Caki2 (cell line): Measurements from ENCODE around the gene PDE3B. TPM values are rescaled to one million over a fixed set of nuclear protein-coding genes. Genes with fewer than 3 reads are reported as not detected.
"Not testable (repeated sequence)": the region's sequence is repeated elsewhere in the genome, so short reads cannot be mapped to it uniquely, and the experiment has no call there.

Source experiments
- DNase-seq: peaks from one replicate; pipeline ENCODE4 v3.0.0-alpha.2; 2015; ENCODE audit warnings: low read depth
- in situ Hi-C: cut with HindIII; loops from 2 replicates; pipeline ENCODE4 v1.10.0; 2016; ENCODE audit warnings: low sequenced_read_pairs, low pct_unique_long_range_greater_than_20kb, mixed read lengths
- total RNA-seq: library from RNA; depleted of rRNA; stranded (reverse); fragments of >200 nt; shearing (Covaris generic); gene quantifications from 2 replicates; pipeline ENCODE4 v1.2.3, GENCODE V29; 2014; ENCODE audit warnings: low replicate concordance

PDE3B gene
- total RNA-seq, 1 experiment from 2014 or later, result 0.54 TPM

- no peak for DNase-seq
- in situ Hi-C loops, result no loop called here
Observed at GRCh38 chr11:14764579-14765527, 121.2 kb downstream of the PDE3B start.

- in situ Hi-C loops, result no loop called here
- no peak for DNase-seq
Observed at GRCh38 chr11:14766585-14766984, 123.0 kb downstream of the PDE3B start.

GRCh38 chr11:14768526-14769188, 125.1 kb downstream of the PDE3B start:
- no peak for DNase-seq
- in situ Hi-C loops, result no loop called here

GRCh38 chr11:14773755-14774154, 130.2 kb downstream of the PDE3B start:
- DNase-seq, result no peak

GRCh38 chr11:14774721-14775120, 131.1 kb downstream of the PDE3B start:
- in situ Hi-C loops, result no loop called here
- no peak for DNase-seq

More at GRCh38 chr11:14773755-14774154, 130.2 kb downstream of the PDE3B start:
- in situ Hi-C loops, result no loop called here

GRCh38 chr11:14775897-14776296, 132.3 kb downstream of the PDE3B start:
- in situ Hi-C loops, result no loop called here
- DNase-seq, result no peak

- in situ Hi-C loops, DNase-seq: not testable (repeated sequence)
Observed at GRCh38 chr11:14778460-14778859, 134.9 kb downstream of the PDE3B start.

GRCh38 chr11:14783788-14784187, 140.2 kb downstream of the PDE3B start:
- in situ Hi-C loops, result no loop called here
- no peak for DNase-seq

GRCh38 chr11:14784230-14784629, 140.6 kb downstream of the PDE3B start:
- DNase-seq, result no peak
- in situ Hi-C loops, result no loop called here

- DNase-seq, result no peak
- in situ Hi-C loops, result no loop called here
Observed at GRCh38 chr11:14789879-14790484, 146.4 kb downstream of the PDE3B start.

GRCh38 chr11:14793546-14793945, 149.9 kb downstream of the PDE3B start:
- no peak for DNase-seq
- in situ Hi-C loops, result no loop called here

GRCh38 chr11:14796028-14796427, 152.4 kb downstream of the PDE3B start:
- in situ Hi-C loops, DNase-seq: not testable (repeated sequence)

GRCh38 chr11:14803846-14804245, 160.2 kb downstream of the PDE3B start:
- in situ Hi-C loops, result no loop called here
- DNase-seq, result no peak

- in situ Hi-C loops, result no loop called here
- DNase-seq, result no peak
Observed at GRCh38 chr11:14809466-14809865, 165.9 kb downstream of the PDE3B start.

- in situ Hi-C loops, result no loop called here
- no peak for DNase-seq
Observed at GRCh38 chr11:14812757-14813156, 169.2 kb downstream of the PDE3B start.

- DNase-seq, result no peak
- in situ Hi-C loops, result no loop called here
Observed at GRCh38 chr11:14813516-14813915, 169.9 kb downstream of the PDE3B start.

GRCh38 chr11:14818779-14819178, 175.2 kb downstream of the PDE3B start:
- no peak for DNase-seq
- in situ Hi-C loops, result no loop called here

GRCh38 chr11:14819596-14819995, 176.0 kb downstream of the PDE3B start:
- in situ Hi-C loops, result no loop called here
- DNase-seq, result no peak

GRCh38 chr11:14821031-14821430, 177.4 kb downstream of the PDE3B start:
- in situ Hi-C loops, result no loop called here
- no peak for DNase-seq
